ENCODE results near the gene VSNL1. TPM values are rescaled to one million over a fixed set of nuclear protein-coding genes. Genes with fewer than 3 reads are reported as not detected.

VSNL1 gene
- total and polyA plus RNA-seq, 2 experiments from 2014 or later: 0.70 to 1.8 TPM

GRCh38 chr2:17583646-17584045 is 43.1 kb downstream of the VSNL1 start:
- Histone ChIP-seq H3F3A (ENCODE audit: insufficient read depth) (peaks cover 10% of the 10 kb centered on the region; the same call in 1 of the 2 replicates), H3K9me2 (ENCODE audit: insufficient read depth) (no peaks in the 10 kb centered on the region), H3K4me3 (no peak overlapping the region), H3K9ac (no peak overlapping the region), H3K27ac (no peak overlapping the region), H3K9me3 (ENCODE audit: low read depth) (no peaks in the 10 kb centered on the region), H2AFZ (no peak overlapping the region), H3K79me2 (ENCODE audit: insufficient read depth) (no peaks in the 10 kb centered on the region), H3K4me1 (ENCODE audit: insufficient read depth) (peaks cover 12% of the 10 kb centered on the region), H3K27me3 (replicated peaks; ENCODE audit: insufficient read depth) (no peaks in the 10 kb centered on the region), H3K36me3 (ENCODE audit: low read depth) (no peaks in the 10 kb centered on the region), H3K4me2 (ENCODE audit: unreplicated experiment) (no peak overlapping the region), H4K20me1 (ENCODE audit: insufficient read depth) (no peaks in the 10 kb centered on the region)
- TF ChIP-seq EZH2phosphoT487 (IDR thresholded peaks at IDR 0.05; ENCODE audit: insufficient read depth, low read depth) (no peak), EZH2 (IDR thresholded peaks at IDR 0.05; ENCODE audit: insufficient read depth, poor library complexity, severe bottlenecking) (no peak)
- WGBS, 2 experiments (ENCODE audit: low coverage in 1 of 2, low lambda C conversion rate in 2 of 2, missing lambda C conversion rate in 2 of 2): 54 to 59% methylated on average over 3 of the region's 3 CpGs
- in situ Hi-C loops (cut with MboI): no loop called here
- peak; percentile 42 for DNase-seq

- Histone ChIP-seq H3K79me2 (ENCODE audit: insufficient read depth) (no peaks in the 10 kb centered on the region), H2AFZ (no peak overlapping the region), H4K20me1 (ENCODE audit: insufficient read depth) (no peaks in the 10 kb centered on the region), H3K9me2 (ENCODE audit: insufficient read depth) (no peaks in the 10 kb centered on the region), H3K4me3 (no peak overlapping the region), H3K9me3 (ENCODE audit: low read depth) (no peaks in the 10 kb centered on the region), H3K27me3 (replicated peaks; ENCODE audit: insufficient read depth) (no peaks in the 10 kb centered on the region), H3F3A (ENCODE audit: insufficient read depth) (peaks cover 10% of the 10 kb centered on the region; the same call in 1 of the 2 replicates), H3K4me2 (ENCODE audit: unreplicated experiment) (no peak overlapping the region), H3K36me3 (ENCODE audit: low read depth) (no peaks in the 10 kb centered on the region), H3K9ac (no peak overlapping the region), H3K4me1 (ENCODE audit: insufficient read depth) (peaks cover 12% of the 10 kb centered on the region), H3K27ac (no peak overlapping the region)
- WGBS, 2 experiments (ENCODE audit: low coverage in 1 of 2, low lambda C conversion rate in 2 of 2, missing lambda C conversion rate in 2 of 2): 80 to 84% methylated on average over 4 of the region's 4 CpGs
- in situ Hi-C loops (cut with MboI): no loop called here
- TF ChIP-seq EZH2phosphoT487 (IDR thresholded peaks at IDR 0.05; ENCODE audit: insufficient read depth, low read depth) (no peak), EZH2 (IDR thresholded peaks at IDR 0.05; ENCODE audit: insufficient read depth, poor library complexity, severe bottlenecking) (no peak)
- no peak for DNase-seq
These were observed 44.2 kb downstream of the VSNL1 start for GRCh38 chr2:17584689-17585088.

- no peak for DNase-seq
- Histone ChIP-seq H3K36me3 (ENCODE audit: low read depth) (no peaks in the 10 kb centered on the region), H3K4me1 (ENCODE audit: insufficient read depth) (peaks cover 12% of the 10 kb centered on the region), H3K4me3 (no peak overlapping the region), H3F3A (ENCODE audit: insufficient read depth) (peaks cover 10% of the 10 kb centered on the region; the same call in 1 of the 2 replicates), H2AFZ (no peak overlapping the region), H3K9me2 (ENCODE audit: insufficient read depth) (no peaks in the 10 kb centered on the region), H3K27me3 (replicated peaks; ENCODE audit: insufficient read depth) (no peaks in the 10 kb centered on the region), H3K27ac (no peak overlapping the region), H3K4me2 (ENCODE audit: unreplicated experiment) (no peak overlapping the region), H3K9ac (no peak overlapping the region), H3K9me3 (ENCODE audit: low read depth) (no peaks in the 10 kb centered on the region), H4K20me1 (ENCODE audit: insufficient read depth) (no peaks in the 10 kb centered on the region), H3K79me2 (ENCODE audit: insufficient read depth) (no peaks in the 10 kb centered on the region)
- whole genome bisulfite sequencing, 2 experiments (ENCODE audit: low coverage in 1 of 2, low lambda C conversion rate in 2 of 2, missing lambda C conversion rate in 2 of 2): 67 to 78% methylated on average over 3 of the region's 3 CpGs
- in situ Hi-C loops (cut with MboI): no loop called here
- TF ChIP-seq EZH2 (IDR thresholded peaks at IDR 0.05; ENCODE audit: insufficient read depth, poor library complexity, severe bottlenecking): no peak
- TF ChIP-seq EZH2phosphoT487 (IDR thresholded peaks at IDR 0.05; ENCODE audit: insufficient read depth, low read depth): no peak
These were observed 47.0 kb downstream of the VSNL1 start for GRCh38 chr2:17587469-17587868.

- Histone ChIP-seq H3K4me3 (no peak overlapping the region), H3K27me3 (replicated peaks; ENCODE audit: insufficient read depth) (no peaks in the 10 kb centered on the region), H3K36me3 (ENCODE audit: low read depth) (no peaks in the 10 kb centered on the region), H2AFZ (no peak overlapping the region), H3K9me3 (ENCODE audit: low read depth) (no peaks in the 10 kb centered on the region), H3K9me2 (ENCODE audit: insufficient read depth) (no peaks in the 10 kb centered on the region), H3K79me2 (ENCODE audit: insufficient read depth) (no peaks in the 10 kb centered on the region), H3K4me1 (ENCODE audit: insufficient read depth) (peaks cover 10% of the 10 kb centered on the region), H3F3A (ENCODE audit: insufficient read depth) (peaks cover 9% of the 10 kb centered on the region; the same call in 1 of the 2 replicates), H3K4me2 (ENCODE audit: unreplicated experiment) (no peak overlapping the region), H4K20me1 (ENCODE audit: insufficient read depth) (no peaks in the 10 kb centered on the region), H3K27ac (no peak overlapping the region), H3K9ac (no peak overlapping the region)
- in situ Hi-C loops (cut with MboI): no loop called here
- 95 to 100% methylated on average over 2 of the region's 2 CpGs for WGBS, 2 experiments (ENCODE audit: low coverage in 1 of 2, low lambda C conversion rate in 2 of 2, missing lambda C conversion rate in 2 of 2)
- no peak for TF ChIP-seq EZH2phosphoT487 (IDR thresholded peaks at IDR 0.05; ENCODE audit: insufficient read depth, low read depth)
- no peak for TF ChIP-seq EZH2 (IDR thresholded peaks at IDR 0.05; ENCODE audit: insufficient read depth, poor library complexity, severe bottlenecking)
- no peak for DNase-seq
These were observed 47.5 kb downstream of the VSNL1 start for GRCh38 chr2:17588031-17588430.

Data from GM23248 (cell line).